Measurements from ENCODE around the gene TBX10.
"Not testable (repeated sequence)": the region's sequence is repeated elsewhere in the genome, so short reads cannot be mapped to it uniquely, and the experiment has no call there.

The TBX10 gene

DNA sequence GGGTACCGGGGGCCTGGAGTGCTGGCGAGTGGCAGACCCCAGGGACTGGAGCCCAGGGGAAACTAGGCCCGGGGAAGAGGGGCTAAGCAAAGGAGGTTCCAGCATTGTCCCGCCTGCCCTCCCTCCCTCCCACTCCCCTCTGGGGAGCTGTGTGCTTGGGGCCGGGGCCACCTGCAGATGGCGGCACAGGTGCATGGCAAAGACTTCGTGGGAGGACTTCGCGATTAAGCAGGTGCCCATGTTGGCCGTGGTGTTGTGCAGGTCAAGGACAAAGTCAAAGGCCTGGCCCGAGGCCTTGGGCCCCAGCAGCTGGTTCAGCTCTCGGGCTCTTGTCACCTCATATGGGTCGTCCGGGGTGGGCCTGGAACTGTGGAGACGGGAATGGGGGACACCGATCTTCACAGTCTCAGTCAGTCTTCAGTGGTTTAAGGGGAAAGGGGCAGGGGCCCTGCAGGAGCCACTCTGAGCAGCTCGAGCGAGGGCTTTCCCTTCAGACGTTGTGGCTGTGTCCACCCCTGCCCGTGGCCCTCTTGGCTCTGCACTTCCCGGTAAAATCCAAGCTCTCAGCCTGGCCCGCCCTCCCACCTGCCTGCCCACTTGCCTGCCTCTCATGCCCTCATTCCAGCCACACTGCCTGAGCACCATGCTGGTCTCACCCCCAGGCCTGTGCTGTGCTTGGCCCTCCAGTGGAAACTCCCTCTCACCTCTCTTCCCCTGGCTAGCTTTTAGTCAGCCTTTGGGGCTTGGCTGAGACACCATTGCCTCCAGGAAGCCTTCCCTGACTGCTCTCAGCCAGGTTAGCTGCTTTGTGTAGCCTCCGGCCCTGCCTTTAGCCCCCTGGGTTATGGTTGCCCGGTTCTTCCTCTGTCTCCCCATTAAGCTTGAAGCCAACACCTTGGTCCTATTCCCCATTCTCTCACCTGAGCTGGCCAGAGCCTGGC is 6.2 kb upstream of the TBX10 start:
- no peak for DNase-seq (ENCODE audit: low read depth)

DNA sequence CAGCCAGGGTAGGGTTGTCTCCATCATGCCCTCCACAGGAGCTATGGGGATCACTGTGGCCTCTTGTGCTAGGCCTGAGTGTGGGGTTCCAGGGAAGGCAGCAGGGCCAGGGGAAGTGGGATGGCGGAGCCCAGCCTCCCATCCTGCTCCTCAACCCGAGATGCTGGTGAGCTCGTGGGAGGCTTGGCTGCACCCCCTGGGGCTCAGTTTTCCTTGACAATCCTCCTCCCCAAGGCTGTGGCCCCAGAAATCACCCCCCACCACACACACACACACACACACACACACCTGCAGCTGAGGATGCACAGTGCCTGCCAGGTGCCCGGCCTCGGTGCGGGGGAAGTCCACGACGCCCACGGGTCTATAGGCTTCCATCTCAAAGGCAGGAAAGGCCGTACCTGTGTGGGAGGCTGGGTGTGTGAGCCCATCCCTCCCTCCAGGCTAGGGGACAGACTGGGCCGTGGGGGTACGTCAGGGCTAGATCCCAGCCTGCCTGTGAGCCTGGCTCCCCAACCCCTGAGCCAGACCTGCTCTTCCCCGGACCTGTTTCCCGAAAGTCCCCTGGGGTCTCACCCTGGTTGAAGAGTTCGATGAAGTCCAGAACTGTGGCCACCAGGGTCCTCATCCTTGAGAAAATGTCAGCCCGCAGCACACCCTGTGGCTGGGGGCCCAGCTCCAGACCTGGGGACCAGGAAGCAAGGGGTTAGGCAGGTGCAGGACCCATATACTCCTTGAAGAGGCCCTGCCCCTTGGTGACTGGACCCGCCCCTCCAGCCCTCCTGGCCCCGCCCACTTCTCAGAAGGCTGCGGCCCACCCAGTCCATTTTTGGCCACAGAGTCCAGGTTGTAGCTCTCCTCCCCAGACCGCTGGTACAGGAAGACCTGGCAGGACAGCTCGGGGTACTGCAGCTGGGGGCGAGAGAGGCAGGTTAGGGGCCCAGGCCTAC is 5.2 kb upstream of the TBX10 start:
- DNase-seq (ENCODE audit: low read depth): no peak

DNA sequence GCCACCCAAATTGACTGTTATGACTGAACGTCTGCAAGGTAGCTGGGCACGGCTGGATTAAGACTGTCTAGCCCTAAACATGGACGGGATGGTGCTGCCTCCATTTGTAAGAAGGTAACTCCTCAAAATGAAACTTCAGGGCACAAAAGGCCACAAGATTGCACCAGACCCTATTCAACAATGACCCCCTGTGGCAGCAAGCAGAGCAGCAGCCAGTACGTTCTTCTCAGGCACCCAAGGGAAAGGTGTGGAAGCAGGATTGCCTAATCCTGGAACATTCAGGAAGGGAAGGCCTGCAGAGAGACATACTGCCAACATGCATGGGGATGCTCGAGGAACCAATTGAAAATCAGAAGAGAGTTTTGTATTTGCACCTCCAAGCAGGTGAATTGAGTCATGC is 4.5 kb upstream of the TBX10 start:
- DNase-seq (ENCODE audit: low read depth): no peak

DNA sequence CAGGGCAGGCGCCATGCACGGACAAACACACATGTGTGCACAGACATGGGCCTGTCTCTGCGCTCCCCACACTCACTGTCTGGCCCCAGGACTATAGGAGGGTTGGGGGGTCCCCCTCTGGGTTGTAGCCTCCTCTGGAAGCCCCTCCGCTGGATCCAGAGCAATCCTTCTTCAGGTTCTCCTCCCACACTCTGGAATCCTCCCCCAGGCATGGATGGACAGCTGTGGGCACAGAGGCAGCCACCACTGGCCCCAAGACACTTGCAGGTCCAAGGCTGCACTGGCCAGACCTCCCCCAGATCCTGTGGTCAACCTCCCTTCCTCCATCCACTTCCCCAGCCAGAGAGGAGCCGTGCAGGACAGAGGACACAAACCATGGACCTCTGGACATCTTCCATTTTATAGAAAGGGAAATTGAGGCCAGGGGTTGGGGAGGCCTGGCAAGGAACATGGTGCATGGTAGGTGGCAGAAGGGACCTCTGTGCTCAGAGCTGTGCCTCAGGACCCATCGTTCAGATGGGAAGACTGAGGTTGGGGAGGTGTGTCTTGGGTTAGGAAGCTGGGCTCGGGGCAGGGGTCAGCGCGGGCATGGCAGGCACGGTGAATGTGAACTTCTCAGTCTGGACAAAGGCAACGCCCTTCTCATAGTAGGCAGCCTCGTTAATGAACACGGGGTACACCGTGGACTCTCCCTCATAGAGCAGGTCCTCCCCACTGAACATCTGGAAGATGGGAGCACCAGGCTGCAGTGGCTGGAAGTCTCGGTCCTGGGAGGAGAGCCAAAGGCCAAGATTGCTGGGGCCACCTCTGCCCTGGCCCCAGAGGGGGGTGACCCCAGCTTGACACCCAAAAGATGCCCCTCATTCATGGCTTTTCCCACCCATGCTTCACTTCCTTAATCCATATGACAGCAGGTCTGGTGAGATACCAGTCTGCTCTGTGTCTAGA is 2.9 kb upstream of the TBX10 start:
- DNase-seq (ENCODE audit: low read depth): no peak

DNA sequence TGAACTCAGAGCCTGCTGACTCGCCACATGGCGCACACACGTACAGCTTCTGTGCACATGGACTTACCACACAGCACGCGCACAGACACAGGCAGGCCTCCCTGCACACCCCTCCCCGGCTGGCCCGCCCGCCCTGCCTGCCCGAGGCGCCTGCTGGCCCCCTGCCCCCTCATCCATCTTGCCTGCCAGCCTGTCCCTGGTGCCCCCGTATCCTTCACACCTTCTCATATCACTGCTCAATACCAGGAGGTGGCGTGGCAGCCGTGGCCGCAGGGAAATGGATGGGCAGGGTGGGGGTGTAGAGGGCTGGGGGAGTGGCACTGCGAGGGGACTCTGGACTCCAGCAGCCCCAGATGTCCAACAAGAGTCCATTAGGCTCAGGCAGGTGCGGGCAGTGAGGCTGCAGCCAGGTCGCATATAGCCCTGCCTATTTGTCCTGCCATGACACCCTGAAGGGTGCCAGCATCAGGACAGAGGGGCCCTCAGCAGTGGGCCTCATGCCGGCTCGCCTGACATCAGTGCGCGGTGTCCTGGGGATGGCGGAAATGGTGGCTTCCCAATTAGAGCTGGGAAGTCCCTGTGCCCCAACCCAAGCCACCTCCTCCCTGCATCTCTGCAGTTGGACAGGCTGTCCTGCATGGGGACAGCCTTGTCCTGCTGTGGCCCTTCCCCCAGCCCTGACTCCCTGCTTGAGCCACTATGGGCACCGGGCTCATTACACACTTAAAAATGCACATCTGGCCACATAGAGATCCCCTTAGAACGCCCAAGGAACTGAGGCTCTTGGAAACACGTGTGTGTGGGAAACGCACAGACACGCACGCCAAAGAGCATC is 2.0 kb upstream of the TBX10 start:
- DNase-seq (ENCODE audit: low read depth): no peak

DNA sequence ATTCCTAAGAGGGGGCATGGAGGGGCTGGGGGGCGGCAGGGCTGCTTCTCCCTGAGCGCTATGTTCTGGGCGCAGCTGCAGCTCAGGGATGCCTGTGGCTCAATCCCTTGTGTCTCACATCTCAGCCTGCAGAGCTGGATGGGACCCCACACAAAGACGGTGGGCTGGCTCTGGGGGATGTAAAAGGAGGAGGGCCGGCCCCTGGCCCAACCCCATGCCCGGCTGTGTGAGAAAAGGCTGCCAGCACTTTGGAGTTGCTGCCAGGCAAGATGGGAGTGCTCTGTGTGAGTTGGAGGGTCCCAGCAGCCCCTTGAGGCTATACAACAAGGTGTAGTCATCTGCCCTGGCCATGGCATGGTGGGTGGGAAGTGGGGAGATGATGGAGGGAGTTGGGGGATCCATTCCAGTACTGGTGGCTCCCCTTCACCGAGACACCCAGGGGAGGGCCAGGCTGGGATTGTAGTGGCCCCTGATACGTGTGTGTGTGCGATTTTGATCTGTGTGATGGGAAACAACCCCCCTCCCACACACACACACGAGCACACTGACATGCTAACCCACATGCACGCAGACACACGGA is 1.3 kb upstream of the TBX10 start:
- DNase-seq (ENCODE audit: low read depth): no peak

DNA sequence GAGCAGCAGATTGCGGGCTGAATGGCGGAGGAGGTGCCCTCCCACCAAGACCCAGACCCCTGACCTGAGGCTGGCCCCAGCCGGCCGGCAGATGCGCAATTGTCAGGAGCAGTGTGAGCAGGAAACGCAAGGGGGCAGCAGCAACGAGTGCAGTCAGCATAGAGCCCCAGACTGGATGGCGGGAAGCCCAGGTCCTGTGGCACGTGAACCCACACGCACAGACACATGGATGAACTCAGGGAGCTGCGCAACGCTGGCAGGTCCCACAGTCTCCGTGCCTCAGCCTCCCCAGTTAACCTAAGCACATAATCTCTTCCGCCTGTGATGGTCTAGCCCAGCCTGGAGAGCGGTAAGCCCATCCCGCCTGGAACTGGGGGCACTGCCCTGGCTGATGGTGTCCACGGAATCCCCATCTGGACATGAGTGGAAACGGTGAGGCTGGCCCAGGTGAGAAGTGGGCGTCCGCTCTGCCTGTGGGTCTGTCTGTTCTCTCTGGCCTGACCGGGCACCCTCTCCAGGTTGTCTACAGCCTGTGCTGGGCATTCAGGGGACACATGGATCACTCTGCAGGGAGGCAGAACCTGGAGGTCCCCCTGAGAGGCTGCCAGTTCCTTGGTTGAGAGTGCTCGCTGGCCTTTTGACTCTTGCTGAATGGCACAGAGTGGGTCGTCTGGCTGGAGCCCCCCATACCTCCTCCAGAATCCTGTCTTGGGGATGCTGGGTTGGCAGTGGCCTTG is 626 bp upstream of the TBX10 start:
- DNase-seq (ENCODE audit: low read depth): peak; percentile 42

DNA sequence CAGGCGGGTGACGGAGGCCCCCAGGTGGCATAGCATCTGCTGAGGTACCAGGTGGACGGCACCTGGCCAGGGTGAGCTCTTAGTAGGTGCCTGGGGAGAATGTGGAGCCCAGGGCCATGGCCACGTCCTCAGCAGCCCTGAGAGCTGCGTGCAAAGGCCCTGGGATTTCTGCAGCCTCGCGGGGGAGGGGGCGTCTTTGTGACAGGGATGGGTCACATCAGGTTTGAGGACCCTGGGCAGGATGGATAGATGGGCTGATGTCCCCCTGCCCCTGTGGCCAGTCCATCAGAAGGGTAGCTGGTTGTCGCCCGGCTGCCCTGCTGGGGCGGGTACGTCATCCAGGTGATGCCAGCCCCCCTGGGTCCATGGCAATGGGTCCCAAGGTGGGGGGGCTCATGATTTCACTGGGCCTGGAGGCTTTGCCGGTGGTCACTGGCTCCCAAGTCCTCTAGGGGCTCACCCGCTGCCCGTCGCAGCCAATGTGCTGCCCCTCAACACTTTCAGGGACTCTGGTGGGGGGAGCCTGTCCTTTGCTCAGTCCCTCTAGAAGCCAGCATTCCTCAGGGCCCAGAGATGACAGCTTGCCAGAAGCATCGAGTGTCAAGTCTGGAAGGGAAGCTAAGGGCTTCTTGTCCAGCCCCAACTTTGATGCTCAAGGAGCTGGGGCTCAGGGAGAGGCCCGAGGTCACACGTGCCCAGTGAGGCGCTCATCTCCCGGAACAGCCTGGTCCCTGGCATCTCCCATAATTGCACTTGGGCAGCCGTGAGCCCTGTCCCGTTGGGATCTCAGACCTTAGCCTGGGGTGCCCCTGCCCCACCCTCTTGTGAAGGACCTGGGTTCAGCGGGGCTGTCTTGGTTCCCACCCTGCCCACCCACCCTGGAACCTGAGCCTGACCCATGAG is 777 bp downstream of the TBX10 start:
- no peak for DNase-seq (ENCODE audit: low read depth)

DNA sequence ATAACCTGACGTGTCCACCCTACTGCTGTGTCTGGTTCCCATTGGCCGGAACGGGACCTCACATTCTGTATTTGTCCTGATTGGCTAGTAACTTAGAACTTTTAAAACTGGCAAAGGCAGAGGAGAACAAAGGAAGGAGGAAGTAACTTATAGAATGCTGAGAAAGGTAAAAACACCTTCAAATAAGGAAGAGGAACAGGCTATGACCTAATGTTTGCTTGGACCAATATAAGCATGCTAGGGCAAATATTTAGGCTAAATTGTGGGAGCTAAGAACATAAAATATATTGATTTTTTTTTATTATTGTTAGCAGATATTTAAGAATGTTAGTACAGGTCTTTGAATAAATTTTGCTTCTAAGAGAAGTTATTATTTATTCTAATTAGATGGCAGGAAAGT is 2.1 kb downstream of the TBX10 start:
- DNase-seq (ENCODE audit: low read depth): not testable (repeated sequence)

DNA sequence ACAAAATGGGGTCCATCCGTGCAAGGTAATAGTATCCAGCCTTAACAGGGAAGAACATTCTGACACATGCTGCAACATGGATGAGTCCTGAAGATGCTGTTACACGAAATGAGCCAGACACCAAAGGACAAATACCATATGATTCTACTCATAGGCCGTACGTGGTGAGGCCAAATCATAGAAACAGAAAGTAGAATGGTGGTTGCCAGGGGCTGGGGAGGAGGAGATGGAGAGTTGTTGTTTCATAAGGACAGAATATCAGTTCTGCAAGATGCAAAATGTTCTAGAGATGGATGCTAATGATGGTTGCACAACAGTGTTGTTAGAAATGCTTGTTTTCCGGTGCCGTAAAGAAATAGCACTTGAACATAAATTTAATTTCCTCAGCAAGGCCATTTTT is 2.6 kb downstream of the TBX10 start:
- no peak for DNase-seq (ENCODE audit: low read depth)

DNA sequence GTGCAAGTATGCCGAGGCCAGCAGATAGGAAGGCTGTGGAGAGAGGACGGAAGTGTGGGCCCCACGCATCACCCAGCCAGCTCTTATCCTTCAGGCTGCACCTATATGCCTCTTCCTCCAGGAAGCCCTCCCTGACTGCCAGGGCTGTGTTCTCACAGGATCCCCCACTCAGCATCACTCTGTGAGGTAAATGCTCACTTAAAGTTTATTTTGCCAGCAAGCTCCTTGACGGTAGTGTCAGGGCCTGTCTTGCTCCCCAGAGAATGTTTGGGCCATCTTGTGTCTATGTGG is 4.4 kb downstream of the TBX10 start:
- no peak for DNase-seq (ENCODE audit: low read depth)

DNA sequence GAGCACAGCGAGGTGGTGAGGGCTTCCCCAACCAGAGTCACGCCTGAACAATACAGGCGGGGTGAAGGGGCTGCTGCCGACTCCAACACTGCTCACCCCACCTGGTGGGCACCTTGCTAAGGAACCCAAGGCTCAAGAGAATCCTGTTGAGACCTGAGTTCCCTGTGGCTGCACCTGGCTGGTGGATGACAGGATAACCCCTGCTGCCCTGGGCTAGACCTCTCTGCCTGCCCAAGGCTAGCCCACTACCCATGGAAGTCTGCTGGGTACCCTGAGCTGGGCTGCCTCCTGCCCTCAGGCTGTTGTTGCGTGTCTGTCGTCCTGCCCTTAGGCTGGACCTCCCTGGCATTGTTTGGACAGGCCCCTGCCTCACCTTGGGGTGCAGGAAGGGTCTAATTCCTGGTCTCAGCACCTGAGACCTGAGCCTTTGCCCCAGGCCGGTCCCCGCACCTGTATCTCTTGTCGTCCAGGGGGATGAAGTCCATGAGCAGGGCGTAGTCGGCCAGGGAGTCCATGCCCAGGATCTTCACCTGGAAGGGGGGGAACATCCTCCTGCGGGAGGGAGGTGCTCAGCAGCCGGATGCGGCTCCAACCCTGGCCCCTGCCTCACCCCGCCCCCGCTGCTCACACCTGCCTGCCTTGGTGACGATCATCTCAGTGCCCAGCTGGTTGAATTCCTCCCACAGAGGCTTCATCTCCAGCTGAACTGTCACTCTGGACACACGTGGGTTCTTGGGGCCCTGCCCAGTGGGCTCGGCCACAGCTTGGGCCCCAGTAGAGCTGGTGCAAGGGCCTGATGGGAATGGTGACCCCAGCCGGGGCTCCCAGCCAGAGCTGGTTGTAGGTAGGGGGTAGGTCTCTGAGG is 5.0 kb downstream of the TBX10 start:
- no peak for DNase-seq (ENCODE audit: low read depth)

DNA sequence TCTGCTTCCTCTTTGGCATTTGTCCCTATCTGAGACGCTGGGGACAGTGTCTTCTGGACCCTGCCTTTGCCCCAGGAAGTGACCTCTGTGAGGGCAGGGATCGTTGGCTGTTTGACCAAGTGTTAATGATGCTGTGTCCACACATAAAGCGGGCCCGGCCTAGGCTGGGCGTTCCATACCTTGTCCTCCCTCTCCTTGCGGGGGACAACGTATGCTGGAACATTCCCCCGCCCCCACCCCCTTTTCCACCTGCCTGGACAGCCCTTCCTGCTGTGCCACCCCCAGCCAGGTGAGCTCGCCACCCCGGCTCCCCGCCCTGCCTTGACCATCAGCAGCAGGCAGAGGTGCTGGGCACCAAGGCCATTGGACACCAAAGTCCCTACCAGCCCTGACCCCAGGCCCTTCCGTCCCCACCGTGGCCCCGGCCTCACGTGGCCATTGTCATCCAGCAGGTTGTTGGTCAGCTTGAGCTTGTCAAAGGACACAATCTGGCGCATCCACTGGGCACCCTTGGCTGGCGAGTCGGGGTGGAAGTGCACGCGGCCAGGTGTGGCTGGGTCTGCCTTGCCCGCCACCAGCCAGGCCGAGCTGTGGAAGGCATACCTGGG is 5.7 kb downstream of the TBX10 start:
- no peak for DNase-seq (ENCODE audit: low read depth)

DNA sequence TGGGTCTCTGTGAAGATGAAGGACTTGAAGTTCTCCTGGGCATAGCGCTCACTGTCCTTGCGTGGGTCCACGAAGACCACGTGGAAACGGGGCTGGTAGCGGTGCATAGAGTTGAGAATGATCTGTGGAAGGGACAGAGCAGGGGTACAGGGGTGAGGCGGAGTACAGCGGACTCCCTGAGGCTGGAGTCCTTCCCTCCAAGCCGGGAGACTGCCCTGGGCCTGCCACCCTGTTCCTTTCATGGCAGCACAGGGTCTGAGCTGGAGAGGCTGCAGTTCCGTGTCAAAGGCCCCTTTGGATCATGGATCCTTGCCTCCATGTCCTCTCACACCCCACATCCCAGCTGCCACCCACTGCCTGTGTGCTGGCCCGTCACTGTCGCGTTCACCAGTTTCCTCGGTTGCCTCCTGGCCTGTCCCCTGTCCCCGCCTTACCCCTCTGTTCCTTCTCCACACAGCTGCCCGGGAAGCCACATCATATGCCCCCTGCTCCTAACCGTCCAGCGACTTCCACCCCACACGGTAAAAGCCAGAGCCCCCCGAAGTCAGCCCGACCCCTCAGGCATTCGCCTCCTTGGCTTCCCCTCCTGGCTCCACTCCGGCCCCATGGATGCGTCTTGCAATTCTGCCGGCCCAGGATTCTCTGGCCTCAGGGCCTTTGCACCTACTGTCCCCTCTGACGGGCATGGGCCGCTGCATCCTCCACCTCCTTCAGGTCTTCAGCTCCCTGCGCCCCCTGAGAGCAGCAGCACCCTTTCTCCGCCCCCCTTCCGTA is 6.4 kb downstream of the TBX10 start:
- no peak for DNase-seq (ENCODE audit: low read depth)

DNA sequence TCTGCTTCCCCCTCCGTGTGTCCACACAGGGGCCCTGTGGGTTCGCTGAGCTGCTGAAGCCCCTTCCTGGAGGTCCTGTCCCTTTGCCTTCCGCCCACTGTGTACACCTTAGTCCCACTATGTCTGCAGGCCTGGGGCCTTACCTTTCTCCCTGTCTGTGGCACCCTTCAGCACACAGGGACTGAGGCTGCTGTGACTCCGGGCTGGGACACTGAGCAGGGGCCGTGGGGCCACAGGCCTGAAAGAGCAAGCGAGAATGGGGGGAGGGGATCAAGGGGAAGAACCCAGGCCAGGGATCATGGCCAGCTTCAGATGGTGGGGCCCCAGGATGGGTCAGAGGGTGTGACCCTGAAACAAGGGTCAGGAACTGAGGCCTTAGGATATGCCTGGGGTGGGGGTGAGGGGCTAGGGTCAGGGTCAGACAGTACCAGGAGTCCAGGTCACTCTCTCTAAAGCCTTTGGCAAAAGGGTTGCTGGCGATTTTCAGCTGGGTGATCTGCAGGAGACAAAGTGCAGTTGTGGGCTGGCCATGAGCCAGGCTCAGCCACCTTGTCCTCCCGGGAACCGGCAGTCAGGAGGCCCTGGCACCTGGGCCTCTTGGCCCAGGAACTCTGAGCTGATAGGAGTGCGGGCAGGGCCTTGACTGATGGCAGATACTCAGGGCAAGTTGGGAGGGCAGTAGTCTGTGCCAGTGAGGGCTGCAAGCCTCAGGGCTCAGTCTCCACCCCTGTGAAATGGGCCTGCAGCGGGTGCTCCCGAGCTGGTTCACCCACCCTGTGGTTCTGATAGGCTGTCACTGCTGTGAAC is 7.2 kb downstream of the TBX10 start:
- DNase-seq (ENCODE audit: low read depth): no peak

DNA sequence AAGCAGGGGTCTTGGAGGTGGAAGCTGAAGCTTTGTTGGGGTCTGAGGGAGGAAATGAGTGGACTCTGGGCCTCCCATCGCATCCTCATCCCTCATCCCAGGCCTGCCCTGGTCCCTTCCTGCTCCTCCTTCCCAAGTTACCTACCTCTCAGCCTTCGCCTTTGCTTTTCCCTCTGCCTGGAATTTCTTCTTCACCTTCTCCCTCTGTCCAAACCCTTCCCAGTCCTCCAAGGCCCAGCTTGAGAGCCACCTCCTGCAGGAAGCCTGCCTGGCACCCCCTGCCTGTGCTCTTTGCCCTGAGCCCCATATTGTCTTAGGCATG is 7.7 kb downstream of the TBX10 start:
- DNase-seq (ENCODE audit: low read depth): no peak

Measured in stimulated activated CD8-positive, alpha-beta memory T cell treated with anti-CD3 and anti-CD28 coated beads, Interleukin-4, amount 100 ng/mL, for 24 hours (primary cell).